T47D (cell line): ENCODE results near the gene DNAH11.
A peak's percentile ranks its signal among the peaks of the same experiment; 100 is the strongest.
"Not testable (repeated sequence)": the region's sequence is repeated elsewhere in the genome, so short reads cannot be mapped to it uniquely, and the experiment has no call there.

Experiments
- DNase-seq, 2 experiments: peaks; one replicate each; pipeline versions ENCODE4 v3.0.0 to v3.0.0-alpha.2; 2011 to 2012; ENCODE audit warnings: low read depth in 1 of 2, low spot score in 1 of 2
- JUND ChIP-seq: IDR thresholded peaks from 2 replicates; pipeline ENCODE4 v1.6.1; 2012; ENCODE audit warnings: low read depth
- in situ Hi-C: cut with HindIII; loops from 2 replicates; pipeline ENCODE4 v1.10.0; 2016; ENCODE audit warnings: low sequenced_read_pairs, low pct_unique_long_range_greater_than_20kb

The DNAH11 gene

DNA sequence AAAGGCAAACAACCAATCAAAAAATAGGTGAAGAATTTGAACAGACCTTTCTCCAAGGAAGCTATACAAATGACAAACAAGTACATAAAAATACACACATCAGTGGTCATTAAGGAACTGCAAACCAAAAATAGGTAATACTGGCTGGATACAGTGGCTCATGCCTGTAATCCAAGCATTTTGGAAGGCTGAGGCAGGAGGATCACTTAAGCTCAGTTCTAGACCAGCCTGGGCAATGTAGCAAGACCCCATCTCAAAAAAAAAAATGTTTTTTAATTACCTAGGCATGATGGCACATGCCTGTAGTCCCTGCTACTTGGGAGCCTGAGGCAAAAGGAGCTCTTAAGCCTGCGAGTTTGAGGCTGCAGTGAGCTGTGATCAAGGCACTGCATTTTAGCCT, 383.6 kb downstream of the DNAH11 start:
- DNase-seq: no peak
- no peak for TF ChIP-seq JUND
- in situ Hi-C loops: no loop called here

GRCh38 chr7:21927693-21928092, 384.9 kb downstream of the DNAH11 start:
- no peak for TF ChIP-seq JUND
- in situ Hi-C loops: no loop called here

DNA sequence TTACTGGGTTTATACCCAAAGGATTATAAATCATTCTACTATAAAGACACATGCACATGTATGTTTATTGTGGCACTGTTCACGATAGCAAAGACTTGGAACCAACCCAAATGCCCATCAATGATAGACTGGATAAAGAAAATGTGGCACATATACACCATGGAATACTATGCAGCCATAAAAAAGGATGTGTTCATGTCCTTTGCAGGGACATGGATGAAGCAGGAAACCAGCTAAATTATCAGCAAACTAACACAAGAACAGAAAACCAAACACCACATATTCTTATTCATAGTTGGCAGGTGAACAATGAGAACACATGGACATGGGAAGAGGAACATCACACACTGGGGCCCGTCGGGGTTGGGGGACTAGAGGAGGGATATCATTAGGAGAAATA, 390.5 kb downstream of the DNAH11 start:
- DNase-seq, in situ Hi-C loops: not testable (repeated sequence)

More at GRCh38 chr7:21927693-21928092, 384.9 kb downstream of the DNAH11 start:
- DNase-seq: no peak

DNA sequence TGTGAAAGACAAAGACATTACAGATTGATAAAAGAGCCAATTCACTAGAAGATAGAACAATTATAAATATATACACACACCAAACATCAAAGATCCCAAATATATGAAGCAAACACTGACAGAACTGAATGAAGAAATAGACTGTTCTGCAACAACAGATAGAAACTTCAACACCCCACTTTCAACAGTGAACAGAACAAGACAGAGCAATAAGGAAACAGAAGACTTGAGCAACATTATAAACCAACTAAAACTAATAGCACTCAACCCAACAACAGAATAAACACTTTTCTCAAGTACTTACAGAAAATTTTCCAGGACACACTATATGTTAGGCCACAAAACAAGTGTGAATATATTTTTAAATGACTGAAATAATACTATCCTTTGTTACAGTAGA, 392.0 kb downstream of the DNAH11 start:
- in situ Hi-C loops: no loop called here
- TF ChIP-seq JUND: no peak
- DNase-seq: no peak

DNA sequence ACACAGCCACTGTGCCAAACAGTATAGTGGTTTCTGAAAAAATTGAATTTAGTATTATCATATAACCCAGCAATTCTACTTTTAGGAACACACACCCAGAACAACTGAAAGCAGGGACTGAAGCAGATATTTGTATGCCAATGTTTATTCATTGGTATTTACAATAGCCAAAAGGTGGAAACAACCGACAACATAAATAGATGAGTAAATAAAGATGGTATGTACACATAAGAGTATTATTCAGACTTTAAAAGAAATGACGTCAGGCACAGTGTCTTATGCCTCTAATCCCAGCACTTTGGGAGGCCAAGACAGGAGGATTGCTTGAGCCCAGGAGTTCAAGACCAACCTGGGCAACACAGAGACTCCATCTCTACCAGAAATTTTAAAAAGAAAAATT, 395.6 kb downstream of the DNAH11 start:
- peak in 1 of 2 experiments; percentile 38 for DNase-seq
- in situ Hi-C loops: no loop called here
- TF ChIP-seq JUND: no peak

- in situ Hi-C loops: no loop called here
- no peak for DNase-seq
- no peak for TF ChIP-seq JUND
Observed at GRCh38 chr7:21939136-21939857, 396.5 kb downstream of the DNAH11 start.

DNA sequence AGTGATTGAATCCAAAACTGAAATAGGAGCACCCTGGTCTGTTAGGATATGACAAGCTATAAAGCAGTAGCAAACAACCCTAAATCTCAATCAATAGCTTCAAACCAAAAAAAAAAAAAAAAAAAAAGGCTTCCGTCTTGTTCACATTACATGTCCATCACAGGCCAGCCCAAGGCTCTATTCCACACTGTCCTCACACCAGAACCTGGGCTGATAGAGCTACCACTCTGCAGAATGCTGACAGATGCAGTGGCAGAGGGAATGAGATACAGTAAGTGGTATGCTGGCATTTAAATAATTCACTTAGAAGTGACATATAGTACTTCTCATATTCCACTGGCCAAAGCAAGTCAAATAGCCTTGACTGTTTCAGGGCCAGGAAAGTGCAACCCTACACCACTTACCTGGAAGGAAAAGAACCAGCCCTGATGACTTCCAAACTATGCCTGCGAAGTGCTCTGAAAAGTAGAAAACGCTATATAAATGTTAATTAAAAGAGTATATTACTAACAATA, 397.1 kb downstream of the DNAH11 start:
- no peak for TF ChIP-seq JUND
- in situ Hi-C loops: no loop called here
- DNase-seq: no peak

- no peak for DNase-seq
- TF ChIP-seq JUND: no peak
- in situ Hi-C loops: no loop called here
Observed at GRCh38 chr7:21941611-21942141, 398.8 kb downstream of the DNAH11 start.

DNA sequence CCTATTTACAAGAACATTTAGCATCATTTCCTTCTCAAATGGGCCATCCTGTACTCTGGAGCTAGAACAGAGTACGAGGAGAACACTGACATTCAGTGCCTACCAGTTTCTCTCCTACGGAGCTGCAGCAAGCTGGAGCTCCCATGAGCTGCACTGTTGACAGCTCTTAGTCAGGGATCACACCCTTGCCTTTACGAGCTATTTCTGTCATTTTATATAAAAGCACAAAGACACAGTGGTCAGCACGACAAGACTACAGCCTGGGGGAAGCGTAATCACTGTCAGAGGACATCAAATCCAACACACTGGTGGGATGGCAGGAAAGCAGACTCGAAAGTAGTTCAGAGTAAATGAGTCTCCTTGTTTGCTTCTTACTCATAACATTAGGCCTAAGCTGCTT, 400.1 kb downstream of the DNAH11 start:
- in situ Hi-C loops: no loop called here
- no peak for DNase-seq
- no peak for TF ChIP-seq JUND

DNA sequence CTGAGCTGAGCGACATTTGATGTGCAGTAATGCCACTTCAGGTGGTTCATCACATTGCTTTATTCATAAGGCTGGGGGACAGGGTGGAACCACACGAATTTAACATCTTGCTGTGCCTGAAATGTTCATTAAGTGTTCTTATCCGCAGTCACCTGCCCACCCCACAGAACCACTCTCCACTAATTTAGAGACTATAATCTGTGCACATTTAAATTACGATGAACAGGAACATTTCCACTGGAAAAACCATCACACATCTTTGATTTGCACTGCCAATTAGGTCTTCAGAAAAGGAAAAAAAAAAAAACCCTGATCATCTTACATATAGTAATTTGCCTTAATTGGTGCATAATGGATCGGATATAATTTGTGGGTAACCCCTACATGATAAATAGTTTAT, 400.6 kb downstream of the DNAH11 start:
- TF ChIP-seq JUND: no peak
- in situ Hi-C loops: no loop called here
- DNase-seq: no peak

DNA sequence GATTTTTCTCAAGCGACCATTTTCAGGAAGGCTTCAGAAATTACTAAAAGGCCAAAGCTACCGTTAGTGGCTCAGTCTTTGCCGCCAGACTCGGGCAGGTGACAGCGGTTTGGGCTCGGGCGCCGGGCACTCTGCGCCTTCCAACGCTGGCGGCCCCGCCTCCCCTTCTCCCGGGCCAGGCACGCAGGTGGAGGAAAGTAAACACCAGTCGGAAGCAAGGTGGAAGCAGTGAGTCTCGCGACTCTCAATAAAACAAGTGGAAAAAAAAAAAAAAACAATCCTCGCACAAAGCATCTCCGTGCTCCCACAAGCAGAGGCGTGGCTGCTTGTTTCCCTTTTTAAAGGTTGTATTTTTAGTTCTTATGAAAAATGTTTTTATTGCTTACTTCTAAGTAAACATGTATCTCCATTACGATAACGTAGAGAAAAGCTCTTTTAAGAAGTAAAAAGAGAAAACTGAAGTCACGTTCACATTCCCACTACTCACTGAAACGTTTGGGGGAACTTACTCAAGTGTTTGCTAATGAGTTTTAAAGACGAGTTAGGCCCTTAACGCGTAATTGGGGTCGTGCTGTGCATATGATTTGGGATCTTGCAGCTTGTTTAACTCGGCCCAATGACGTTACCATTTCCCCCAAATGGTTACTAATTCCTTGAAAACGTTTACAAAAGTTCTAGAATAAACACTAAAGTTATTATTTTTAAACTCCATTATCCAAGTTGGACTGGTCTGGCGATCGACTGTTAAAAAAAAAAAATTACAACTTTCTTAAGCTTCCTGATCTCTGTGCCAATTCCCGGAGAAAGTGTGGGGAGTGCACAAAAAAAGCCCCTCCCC, 402.0 kb downstream of the DNAH11 start:
- in situ Hi-C loops: no loop called here
- DNase-seq: peak; percentile 80 to 87
- no peak for TF ChIP-seq JUND

DNA sequence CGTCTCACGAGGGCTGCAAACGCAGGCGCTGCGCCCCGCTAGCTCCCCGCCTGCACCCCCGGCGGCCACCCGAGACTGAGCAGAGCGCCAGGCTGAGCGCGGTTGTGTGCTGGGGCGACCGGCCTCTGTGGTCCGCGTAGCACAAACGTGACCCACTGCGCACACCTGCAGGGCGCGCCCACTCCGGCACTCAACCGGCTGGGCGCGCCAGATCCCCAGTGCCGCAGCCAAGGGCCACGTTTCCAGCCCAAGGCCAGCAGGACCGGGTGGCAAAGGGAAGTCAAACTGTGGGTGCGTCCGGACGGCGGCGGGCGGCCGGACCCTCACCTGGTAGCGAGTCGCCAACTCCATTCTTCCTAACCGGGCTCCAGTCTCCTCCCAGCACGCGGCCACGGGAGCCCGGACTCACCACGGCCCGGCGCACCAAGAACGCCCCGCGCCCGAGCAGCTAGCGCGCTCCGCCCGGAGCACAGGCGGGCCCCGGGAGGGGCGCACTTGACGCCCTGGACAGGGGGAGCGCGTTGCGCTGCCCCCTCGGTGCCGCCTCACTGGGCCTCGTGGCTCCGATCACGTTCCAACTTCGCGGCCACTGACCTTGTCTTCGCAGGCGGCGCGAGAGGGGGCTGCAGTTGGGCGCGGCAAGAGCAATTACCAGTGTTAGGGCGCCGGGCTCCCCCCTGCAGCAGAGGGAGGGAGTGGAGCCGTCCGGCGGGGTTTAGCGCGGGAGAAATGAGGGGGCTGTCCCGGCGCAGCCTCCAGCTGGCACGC, 402.8 kb downstream of the DNAH11 start, which contains the start of gene CDCA7L:
TSS of gene CDCA7L (minus strand) at position 446 of the 768 bp plus-strand sequence. CDS start at position 351, 95 bp downstream.
- peak; percentile 93 for DNase-seq
- TF ChIP-seq JUND: peak; percentile 66
- in situ Hi-C loops: no loop called here
